Tibial nerve (tissue), 4 donors: ENCODE measurements around the gene GUCA1C. TPM values are rescaled to one million over a fixed set of nuclear protein-coding genes. Genes with fewer than 3 reads are reported as not detected.

Experiments used
- DNase-seq, 2 donors: peaks; one replicate each; pipeline ENCODE4 v3.0.0-alpha.2; 2019; ENCODE audit warnings: low spot score in 2 of 2
- H3K27ac ChIP-seq, 4 donors: fragments of 200-600 bp; sonication (generic) in 3 of 4; one replicate each; pipeline ENCODE4 v1.5.1; 2017 to 2019; ENCODE audit warnings: mild to moderate bottlenecking in 1 of 4
- H3K27me3 ChIP-seq, 2 donors: fragments of 200-600 bp; sonication (generic) in 1 of 2; one replicate each; pipeline versions ENCODE4 v1.5.1 to v1.6.0; 2017 to 2019
- H3K36me3 ChIP-seq, 3 donors: fragments of 200-600 bp; sonication (generic); one replicate each; pipeline ENCODE4 v1.5.1; 2018 to 2019
- H3K4me1 ChIP-seq, 4 donors: fragments of 200-600 bp; sonication (generic) in 3 of 4; one replicate each; pipeline ENCODE4 v1.5.1; 2017 to 2019
- H3K4me3 ChIP-seq, 4 donors: fragments of 200-600 bp; sonication (generic) in 3 of 4; one replicate each; pipeline ENCODE4 v1.5.1; 2017 to 2019; ENCODE audit warnings: mild to moderate bottlenecking in 1 of 4, moderate library complexity in 1 of 4
- H3K9me3 ChIP-seq, 4 donors: fragments of 200-600 bp; sonication (generic) in 3 of 4; one replicate each; pipeline ENCODE4 v1.5.1; 2017 to 2019
- EP300 ChIP-seq, 2 donors: sonication (generic); formaldehyde crosslinking; IDR thresholded peaks; one replicate each; pipeline ENCODE4 v1.6.1; 2017; ENCODE audit warnings: antibody characterized with exemption in 2 of 2, mild to moderate bottlenecking in 1 of 2
- POLR2A ChIP-seq, 2 donors: fragments of 450-650 bp; IDR thresholded peaks; one replicate each; pipeline ENCODE4 v1.6.1; 2017; ENCODE audit warnings: antibody characterized with exemption in 2 of 2, mild to moderate bottlenecking in 2 of 2, moderate library complexity in 2 of 2
- WGBS, 2 donors: methylation state at CpG; one replicate each; pipeline ENCODE4 v1.1.5; 2018; 5-methylcytosine and 5-hydroxymethylcytosine counted together
- total RNA-seq, 4 donors: library from RNA; depleted of rRNA; stranded (reverse); fragments of >200 nt; gene quantifications; one replicate each; pipeline ENCODE4 v1.1.0, GENCODE V29; 2016
- TF ChIP-seq, protein P1 (sequence below), 5 experiments: fragments of 200-600 bp in 3 of 5; fragments of 450-650 bp in 2 of 5; sonication (generic) in 3 of 5; IDR thresholded peaks; one replicate each; pipeline ENCODE4 v1.5.1; 2016 to 2019; ENCODE audit warnings: antibody characterized with exemption in 5 of 5, mild to moderate bottlenecking in 3 of 5, moderate library complexity in 2 of 5

GUCA1C gene
- total RNA-seq, 4 donors from 2014 or later = not detected

DNA sequence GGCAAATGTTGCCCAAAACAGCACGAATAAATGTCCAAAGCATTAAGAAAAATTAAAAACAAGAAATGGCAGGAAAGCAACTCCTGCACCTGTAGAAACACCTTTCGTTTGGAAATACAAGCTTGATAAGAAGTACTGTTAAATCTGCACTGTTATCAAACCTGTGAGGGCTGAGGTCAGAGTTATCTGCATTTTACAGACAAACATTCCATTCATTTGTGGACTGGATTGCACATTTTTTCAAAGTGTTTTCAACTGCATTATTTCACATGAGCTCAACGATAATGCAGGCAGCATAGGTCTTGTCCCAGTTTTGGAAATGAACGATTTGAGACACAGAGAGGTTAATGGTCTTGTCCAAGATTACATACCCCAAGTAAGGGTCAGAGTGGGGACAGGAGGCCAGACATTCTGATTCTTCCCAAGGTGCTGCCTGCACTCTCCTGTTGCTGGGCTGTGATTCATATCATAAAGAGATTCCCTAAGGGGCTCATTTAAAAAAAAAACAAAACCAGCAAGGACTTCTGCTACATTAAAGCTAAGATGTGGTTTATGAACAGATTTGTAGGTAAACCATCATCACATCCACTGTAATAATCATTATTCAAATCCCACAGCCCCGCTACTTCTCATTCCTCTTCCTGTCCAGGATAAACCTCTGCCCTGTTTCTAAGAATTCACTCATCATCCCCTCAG, 13.0 kb downstream of the GUCA1C start:
- Histone ChIP-seq H3K27ac (no peak overlapping the region), H3K27me3 (no peaks in the 10 kb centered on the region), H3K4me1 (no peaks in the 10 kb centered on the region), H3K36me3 (no peaks in the 10 kb centered on the region), H3K4me3 (no peak overlapping the region), H3K9me3 (no peaks in the 10 kb centered on the region)
- 41 to 51% methylated on average over 5 of the region's 5 CpGs for WGBS, 2 donors
- DNase-seq = no peak
- TF ChIP-seq, protein P1, sequence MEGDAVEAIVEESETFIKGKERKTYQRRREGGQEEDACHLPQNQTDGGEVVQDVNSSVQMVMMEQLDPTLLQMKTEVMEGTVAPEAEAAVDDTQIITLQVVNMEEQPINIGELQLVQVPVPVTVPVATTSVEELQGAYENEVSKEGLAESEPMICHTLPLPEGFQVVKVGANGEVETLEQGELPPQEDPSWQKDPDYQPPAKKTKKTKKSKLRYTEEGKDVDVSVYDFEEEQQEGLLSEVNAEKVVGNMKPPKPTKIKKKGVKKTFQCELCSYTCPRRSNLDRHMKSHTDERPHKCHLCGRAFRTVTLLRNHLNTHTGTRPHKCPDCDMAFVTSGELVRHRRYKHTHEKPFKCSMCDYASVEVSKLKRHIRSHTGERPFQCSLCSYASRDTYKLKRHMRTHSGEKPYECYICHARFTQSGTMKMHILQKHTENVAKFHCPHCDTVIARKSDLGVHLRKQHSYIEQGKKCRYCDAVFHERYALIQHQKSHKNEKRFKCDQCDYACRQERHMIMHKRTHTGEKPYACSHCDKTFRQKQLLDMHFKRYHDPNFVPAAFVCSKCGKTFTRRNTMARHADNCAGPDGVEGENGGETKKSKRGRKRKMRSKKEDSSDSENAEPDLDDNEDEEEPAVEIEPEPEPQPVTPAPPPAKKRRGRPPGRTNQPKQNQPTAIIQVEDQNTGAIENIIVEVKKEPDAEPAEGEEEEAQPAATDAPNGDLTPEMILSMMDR (IDR thresholded peaks at IDR 0.05) = no peak

DNA sequence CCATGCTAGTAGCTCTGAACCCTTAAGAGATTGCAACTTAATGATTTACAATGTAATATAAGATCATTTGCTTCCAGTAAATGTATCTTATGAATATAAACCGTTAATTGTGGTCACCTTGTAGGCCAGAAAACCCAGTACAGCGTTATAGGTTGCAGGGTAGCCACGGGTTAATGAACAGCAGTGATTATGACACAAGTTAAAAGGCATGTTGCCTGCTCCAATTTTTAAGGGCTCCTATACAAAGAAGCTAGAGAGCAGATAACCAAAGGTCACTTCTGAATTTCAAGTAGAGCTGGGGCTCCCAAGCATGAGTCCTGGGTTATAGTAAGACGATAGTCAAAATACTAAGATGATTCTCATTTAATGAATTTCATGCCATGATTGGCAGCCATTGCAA, 13.5 kb downstream of the GUCA1C start:
- no peaks in the 10 kb centered on the region for H3K27me3 ChIP-seq
- DNase-seq = no peak
- TF ChIP-seq EP300 (IDR thresholded peaks at IDR 0.05) (no peak), POLR2A (IDR thresholded peaks at IDR 0.05) (no peak)
- TF ChIP-seq, protein P1 (IDR thresholded peaks at IDR 0.05) = no peak
- H3K9me3 ChIP-seq = no peaks in the 10 kb centered on the region
- H3K4me1 ChIP-seq = no peaks in the 10 kb centered on the region
- H3K4me3 ChIP-seq = no peak overlapping the region
- no peak overlapping the region for H3K27ac ChIP-seq
- WGBS, 2 donors = 49 to 61% methylated on average over 4 of the region's 4 CpGs
- no peaks in the 10 kb centered on the region for H3K36me3 ChIP-seq

DNA sequence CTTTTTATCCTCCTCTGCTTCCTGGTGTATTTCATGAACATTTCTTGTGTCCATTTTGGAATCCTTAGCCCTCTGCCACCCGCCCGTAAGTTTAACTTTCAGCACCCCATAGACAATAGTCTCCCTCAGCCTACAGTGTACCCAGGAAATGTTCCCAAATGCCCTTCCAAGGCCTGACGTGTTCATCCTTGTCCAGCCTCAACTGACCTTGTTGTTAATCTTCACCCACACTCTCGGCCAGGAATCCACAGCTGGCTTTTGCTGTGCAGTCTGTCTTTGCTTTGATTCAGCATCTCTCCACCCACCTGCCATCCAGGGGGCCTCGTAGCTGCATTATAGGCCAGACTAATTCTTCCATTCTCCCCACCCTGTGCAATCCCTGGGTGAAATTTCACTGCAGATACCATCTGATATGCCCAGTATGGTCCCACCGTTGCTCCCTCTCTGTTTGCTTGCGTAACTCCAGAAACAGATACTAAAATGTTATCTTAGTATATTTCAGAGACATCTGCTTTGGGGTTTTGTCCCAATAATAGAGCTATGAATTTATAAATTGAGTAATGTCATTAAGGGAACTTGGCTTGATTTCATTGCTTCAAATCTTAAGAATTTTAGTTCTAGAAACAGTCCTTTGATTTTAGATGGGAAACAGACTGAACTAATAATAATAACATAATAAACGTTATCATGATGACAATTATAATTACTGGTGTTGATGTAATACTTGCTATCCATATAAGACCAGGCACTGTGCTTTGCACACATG, 16.6 kb downstream of the GUCA1C start:
- no peaks in the 10 kb centered on the region for H3K4me1 ChIP-seq
- H3K9me3 ChIP-seq = no peaks in the 10 kb centered on the region
- H3K36me3 ChIP-seq = no peaks in the 10 kb centered on the region
- H3K27ac ChIP-seq = no peak overlapping the region
- H3K27me3 ChIP-seq = no peaks in the 10 kb centered on the region
- 69 to 71% methylated on average over 8 of the region's 8 CpGs for WGBS, 2 donors
- TF ChIP-seq, protein P1 (IDR thresholded peaks at IDR 0.05) = no peak
- TF ChIP-seq POLR2A (IDR thresholded peaks at IDR 0.05) = no peak
- TF ChIP-seq EP300 (IDR thresholded peaks at IDR 0.05) = no peak
- H3K4me3 ChIP-seq = no peak overlapping the region
- no peak for DNase-seq

DNA sequence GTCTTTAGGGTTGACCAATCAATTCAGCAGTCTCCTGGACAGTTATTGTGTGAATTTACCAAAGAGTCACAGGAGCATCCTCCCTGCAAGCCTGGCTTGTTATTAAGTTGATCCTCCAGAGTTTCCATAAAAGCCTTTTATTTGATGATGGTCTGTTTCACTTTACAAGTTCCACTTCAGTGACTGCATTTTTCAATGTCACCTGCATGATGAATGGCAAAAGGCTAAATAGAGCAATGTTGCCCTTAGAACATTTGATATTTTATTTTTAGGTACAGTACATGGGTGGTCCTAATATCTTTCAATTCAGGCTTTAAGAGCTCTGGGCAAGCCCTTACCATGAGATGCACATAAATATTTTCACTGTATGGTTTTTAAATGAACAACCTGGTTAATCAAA, 22.6 kb downstream of the GUCA1C start:
- Histone ChIP-seq H3K9me3 (peaks cover 0 to 14% (median 0%) of the 10 kb centered on the region in 4 donors), H3K4me3 (no peak overlapping the region), H3K36me3 (no peaks in the 10 kb centered on the region), H3K27ac (no peak overlapping the region), H3K4me1 (no peaks in the 10 kb centered on the region), H3K27me3 (no peaks in the 10 kb centered on the region)
- DNase-seq = no peak
- no peak for TF ChIP-seq EP300 (IDR thresholded peaks at IDR 0.05)
- TF ChIP-seq POLR2A (IDR thresholded peaks at IDR 0.05) = no peak
- TF ChIP-seq, protein P1 (IDR thresholded peaks at IDR 0.05) = no peak

DNA sequence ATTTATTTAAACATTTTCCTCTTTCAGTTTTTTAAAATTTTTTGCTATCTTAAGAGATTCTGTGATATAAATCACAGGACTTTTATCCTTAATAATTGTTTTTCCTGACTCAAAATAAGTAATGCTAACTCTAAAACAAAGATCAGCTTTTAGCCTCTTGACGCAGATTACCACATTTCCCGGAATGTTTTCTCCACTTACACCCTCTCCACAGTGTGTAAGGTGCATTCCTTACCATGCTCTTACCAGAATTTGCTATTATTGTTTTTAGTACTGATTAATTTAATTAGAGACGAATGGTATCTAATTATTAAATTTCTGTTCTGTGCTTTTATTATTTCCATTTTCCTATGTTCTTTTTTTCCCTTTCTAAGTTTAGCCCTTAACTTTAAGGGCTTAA, 34.8 kb downstream of the GUCA1C start:
- 80 to 82% methylated on average over 3 of the region's 3 CpGs for WGBS, 2 donors
- TF ChIP-seq, protein P1 (IDR thresholded peaks at IDR 0.05) = no peak
- no peak overlapping the region for H3K27ac ChIP-seq
- DNase-seq = no peak
- H3K4me1 ChIP-seq = no peaks in the 10 kb centered on the region
- H3K9me3 ChIP-seq = no peaks in the 10 kb centered on the region
- no peaks in the 10 kb centered on the region for H3K36me3 ChIP-seq
- no peaks in the 10 kb centered on the region for H3K27me3 ChIP-seq
- no peak overlapping the region for H3K4me3 ChIP-seq
